SH-SY5Y (cell line): ENCODE measurements around the gene TNFRSF11A.

Experiments
- GATA2 ChIP-seq: IDR thresholded peaks from 2 replicates; pipeline ENCODE4 v1.6.1; 2011; ENCODE audit warnings: mild to moderate bottlenecking, low read depth, low read length
- GATA3 ChIP-seq: IDR thresholded peaks from 2 replicates; pipeline ENCODE4 v1.6.1; 2011; ENCODE audit warnings: low read depth, mild to moderate bottlenecking, low read length, moderate library complexity

DNA sequence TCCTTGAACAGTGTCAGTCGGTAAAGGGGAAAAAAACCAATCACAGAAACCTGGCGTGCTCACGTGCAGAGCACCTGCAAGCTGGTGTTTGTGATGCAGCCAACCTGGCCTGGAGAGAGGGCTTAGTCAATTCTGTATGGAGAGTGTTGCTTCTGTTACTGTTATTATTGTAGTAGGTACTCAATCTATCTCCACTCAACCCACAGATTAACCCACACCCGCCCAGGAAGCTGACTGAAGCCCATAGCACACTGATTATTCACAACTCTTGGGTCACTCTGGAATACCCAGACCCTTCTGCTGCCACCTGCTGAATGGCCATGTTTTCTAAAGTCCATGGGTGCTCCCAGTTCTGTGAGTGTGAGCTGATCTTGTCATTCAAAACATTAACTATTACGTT is 53.9 kb downstream of the TNFRSF11A start:
- TF ChIP-seq GATA2 (no peak), GATA3 (no peak)
